ENCODE data around the gene BOK.

BOK gene

DNA sequence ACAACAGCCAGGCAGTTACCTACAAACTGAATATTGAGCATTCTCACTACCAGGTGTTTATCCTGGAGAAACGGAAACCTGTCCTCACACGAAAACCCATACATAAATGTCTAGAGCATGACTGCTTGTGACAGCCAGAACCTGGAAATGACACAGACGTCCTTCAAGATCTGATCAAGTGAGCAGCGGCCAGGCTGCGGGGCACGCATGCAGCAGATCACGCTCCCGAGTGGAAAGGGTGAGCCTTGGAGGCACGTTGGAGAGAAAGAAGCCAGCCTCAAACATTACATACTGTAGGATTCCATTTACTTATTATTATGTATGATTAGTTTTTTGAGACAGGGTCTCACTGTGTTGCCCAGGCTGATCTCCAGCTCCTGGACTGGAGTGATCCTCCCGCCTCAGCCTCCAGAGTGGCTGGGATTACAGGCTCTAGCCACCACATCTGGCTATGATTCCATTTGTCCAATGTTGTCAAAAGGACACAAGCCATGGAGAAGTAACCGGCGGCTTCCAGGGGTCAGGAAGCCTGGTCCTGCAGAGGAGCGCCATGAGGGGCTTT, 27.3 kb upstream of the BOK start:
- TF ChIP-seq, protein P1, sequence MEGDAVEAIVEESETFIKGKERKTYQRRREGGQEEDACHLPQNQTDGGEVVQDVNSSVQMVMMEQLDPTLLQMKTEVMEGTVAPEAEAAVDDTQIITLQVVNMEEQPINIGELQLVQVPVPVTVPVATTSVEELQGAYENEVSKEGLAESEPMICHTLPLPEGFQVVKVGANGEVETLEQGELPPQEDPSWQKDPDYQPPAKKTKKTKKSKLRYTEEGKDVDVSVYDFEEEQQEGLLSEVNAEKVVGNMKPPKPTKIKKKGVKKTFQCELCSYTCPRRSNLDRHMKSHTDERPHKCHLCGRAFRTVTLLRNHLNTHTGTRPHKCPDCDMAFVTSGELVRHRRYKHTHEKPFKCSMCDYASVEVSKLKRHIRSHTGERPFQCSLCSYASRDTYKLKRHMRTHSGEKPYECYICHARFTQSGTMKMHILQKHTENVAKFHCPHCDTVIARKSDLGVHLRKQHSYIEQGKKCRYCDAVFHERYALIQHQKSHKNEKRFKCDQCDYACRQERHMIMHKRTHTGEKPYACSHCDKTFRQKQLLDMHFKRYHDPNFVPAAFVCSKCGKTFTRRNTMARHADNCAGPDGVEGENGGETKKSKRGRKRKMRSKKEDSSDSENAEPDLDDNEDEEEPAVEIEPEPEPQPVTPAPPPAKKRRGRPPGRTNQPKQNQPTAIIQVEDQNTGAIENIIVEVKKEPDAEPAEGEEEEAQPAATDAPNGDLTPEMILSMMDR (IDR thresholded peaks at IDR 0.05; ENCODE audit: low read depth, low read length) = no peak
- no peak for TF ChIP-seq EZH2phosphoT487 (IDR thresholded peaks at IDR 0.05; ENCODE audit: low read depth)

DNA sequence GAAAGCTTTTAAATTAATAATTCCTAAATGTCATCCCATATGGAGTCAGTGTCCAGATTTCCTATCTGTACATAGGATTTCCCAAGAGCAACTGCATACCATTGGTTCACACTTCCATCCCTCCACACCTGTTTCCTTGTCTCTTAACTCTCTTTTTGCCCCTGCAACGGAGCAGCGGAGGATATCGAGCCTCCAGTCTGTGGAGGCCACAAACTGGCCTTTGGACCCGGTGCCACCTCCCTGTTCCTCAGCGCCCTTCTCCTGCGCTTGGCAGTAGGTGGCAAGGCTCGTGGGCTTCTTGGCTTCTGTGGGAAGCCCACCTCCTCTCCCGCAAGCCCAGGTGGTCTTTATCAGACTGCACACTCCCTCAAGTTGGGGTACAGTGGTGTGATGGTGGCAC, 26.4 kb upstream of the BOK start:
- no peak for TF ChIP-seq EZH2phosphoT487 (IDR thresholded peaks at IDR 0.05; ENCODE audit: low read depth)
- TF ChIP-seq, protein P1 (IDR thresholded peaks at IDR 0.05; ENCODE audit: low read depth, low read length) = no peak
- Histone ChIP-seq H3K4me3 (ENCODE audit: low read length) (no peak overlapping the region), H3K4me1 (ENCODE audit: low read length) (peaks cover 15% of the 10 kb centered on the region), H2AFZ (ENCODE audit: low read depth, low read length) (no peak overlapping the region), H3K27me3 (ENCODE audit: low read depth, low read length) (no peaks in the 10 kb centered on the region), H3K9me3 (ENCODE audit: insufficient read depth, low read length) (no peaks in the 10 kb centered on the region), H4K20me1 (ENCODE audit: insufficient read depth, low read length) (no peaks in the 10 kb centered on the region), H3K79me2 (ENCODE audit: low read length) (no peaks in the 10 kb centered on the region), H3K9ac (ENCODE audit: low read length) (no peak overlapping the region), H3K4me2 (ENCODE audit: low read length) (no peak overlapping the region), H3K36me3 (replicated peaks; ENCODE audit: low read depth, low read length) (no peaks in the 10 kb centered on the region), H3K27ac (ENCODE audit: low read length) (no peak overlapping the region)

More for the DNA sequence above, 27.3 kb upstream of the BOK start:
- Histone ChIP-seq H3K27me3 (ENCODE audit: low read depth, low read length) (no peaks in the 10 kb centered on the region), H3K9ac (ENCODE audit: low read length) (no peak overlapping the region), H2AFZ (ENCODE audit: low read depth, low read length) (no peak overlapping the region), H3K4me1 (ENCODE audit: low read length) (peaks cover 15% of the 10 kb centered on the region), H3K79me2 (ENCODE audit: low read length) (no peaks in the 10 kb centered on the region), H3K36me3 (replicated peaks; ENCODE audit: low read depth, low read length) (no peaks in the 10 kb centered on the region), H4K20me1 (ENCODE audit: insufficient read depth, low read length) (no peaks in the 10 kb centered on the region), H3K4me2 (ENCODE audit: low read length) (no peak overlapping the region), H3K9me3 (ENCODE audit: insufficient read depth, low read length) (no peaks in the 10 kb centered on the region), H3K4me3 (ENCODE audit: low read length) (no peak overlapping the region), H3K27ac (ENCODE audit: low read length) (no peak overlapping the region)

DNA sequence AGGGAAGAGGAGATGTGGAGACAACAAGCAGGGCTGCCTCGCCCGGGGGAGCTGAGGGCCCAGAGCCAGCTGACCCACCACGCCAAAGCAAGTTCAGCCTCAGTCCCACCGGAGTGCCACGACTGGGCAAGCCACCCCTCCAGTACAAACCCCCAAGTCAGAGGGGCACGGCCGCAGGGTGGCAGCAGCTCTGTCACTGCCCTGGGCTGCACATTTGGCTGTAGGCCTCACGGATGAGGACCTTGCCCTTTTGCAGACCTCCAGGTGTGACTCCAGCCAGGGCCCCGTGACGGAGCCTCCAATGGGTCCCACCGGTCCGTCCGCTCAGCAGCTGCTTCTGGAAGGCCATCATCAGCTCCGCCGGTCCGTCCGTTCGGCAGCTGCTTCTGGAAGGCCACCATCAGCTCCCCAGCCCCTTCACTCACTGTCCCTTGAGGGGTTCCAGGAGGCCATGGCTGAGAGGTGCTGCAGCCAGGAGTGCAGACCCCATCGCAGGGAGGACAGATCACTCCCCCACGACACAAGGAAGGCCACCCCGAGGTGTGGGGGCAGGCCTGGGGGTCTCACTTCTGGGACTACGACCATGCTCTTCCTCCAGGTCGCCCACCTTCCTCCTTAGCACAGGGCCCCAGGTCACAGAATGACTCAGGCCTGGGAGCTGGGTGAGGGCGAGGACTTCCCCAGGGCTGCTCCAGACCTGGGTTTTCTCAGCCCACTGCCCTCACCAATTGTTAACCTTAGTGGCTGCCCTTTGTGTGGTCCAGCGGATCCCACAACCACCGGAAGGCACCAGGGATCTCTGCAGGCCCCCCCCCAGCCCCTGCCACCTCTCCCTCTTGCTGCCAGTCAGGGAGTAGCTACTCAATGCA, 25.6 kb upstream of the BOK start:
- Histone ChIP-seq H3K4me2 (ENCODE audit: low read length) (peak overlapping the region; percentile 49), H3K36me3 (replicated peaks; ENCODE audit: low read depth, low read length) (no peaks in the 10 kb centered on the region), H3K9ac (ENCODE audit: low read length) (no peak overlapping the region), H3K27me3 (ENCODE audit: low read depth, low read length) (no peaks in the 10 kb centered on the region), H4K20me1 (ENCODE audit: insufficient read depth, low read length) (no peaks in the 10 kb centered on the region), H3K9me3 (ENCODE audit: insufficient read depth, low read length) (no peaks in the 10 kb centered on the region), H3K4me1 (ENCODE audit: low read length) (peaks cover 15% of the 10 kb centered on the region), H2AFZ (ENCODE audit: low read depth, low read length) (no peak overlapping the region), H3K79me2 (ENCODE audit: low read length) (no peaks in the 10 kb centered on the region), H3K4me3 (ENCODE audit: low read length) (peak overlapping the region; percentile 24; the same call in 1 of the 2 replicates), H3K27ac (ENCODE audit: low read length) (no peak overlapping the region)
- no peak for TF ChIP-seq EZH2phosphoT487 (IDR thresholded peaks at IDR 0.05; ENCODE audit: low read depth)
- TF ChIP-seq, protein P1 (IDR thresholded peaks at IDR 0.05; ENCODE audit: low read depth, low read length) = no peak

DNA sequence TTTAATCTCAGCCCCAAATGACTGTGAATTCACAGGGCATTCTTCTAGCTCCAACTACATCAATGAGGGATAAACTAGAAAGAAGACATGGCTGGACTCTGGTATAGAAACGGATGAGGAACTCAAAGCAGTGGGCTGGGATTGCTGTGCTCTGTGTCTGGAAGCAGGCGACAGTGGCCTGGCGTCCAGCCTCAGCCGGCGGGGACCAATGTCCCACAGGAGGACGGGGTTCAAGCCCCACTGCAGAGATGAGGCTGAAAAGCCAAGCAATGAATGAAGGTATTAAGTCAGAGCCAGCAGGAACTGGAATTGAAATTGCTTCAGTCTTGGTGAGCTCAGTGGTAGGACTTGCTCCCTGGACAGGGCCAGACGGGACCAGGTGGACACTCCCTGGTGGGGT, 24.3 kb upstream of the BOK start:
- H3K9me3 ChIP-seq (ENCODE audit: insufficient read depth, low read length) = no peaks in the 10 kb centered on the region
- H3K27me3 ChIP-seq (ENCODE audit: low read depth, low read length) = no peaks in the 10 kb centered on the region
- TF ChIP-seq EZH2phosphoT487 (IDR thresholded peaks at IDR 0.05; ENCODE audit: low read depth) = no peak
- TF ChIP-seq, protein P1 (IDR thresholded peaks at IDR 0.05; ENCODE audit: low read depth, low read length) = no peak
- no peaks in the 10 kb centered on the region for H3K79me2 ChIP-seq (ENCODE audit: low read length)
- H3K4me1 ChIP-seq (ENCODE audit: low read length) = peaks cover 15% of the 10 kb centered on the region
- H2AFZ ChIP-seq (ENCODE audit: low read depth, low read length) = no peak overlapping the region
- no peaks in the 10 kb centered on the region for H4K20me1 ChIP-seq (ENCODE audit: insufficient read depth, low read length)
- no peak overlapping the region for H3K27ac ChIP-seq (ENCODE audit: low read length)
- no peak overlapping the region for H3K9ac ChIP-seq (ENCODE audit: low read length)
- H3K36me3 ChIP-seq (replicated peaks; ENCODE audit: low read depth, low read length) = no peaks in the 10 kb centered on the region
- H3K4me2 ChIP-seq (ENCODE audit: low read length) = 0 out of 2 replicates have a peak overlapping the region, but pooled peaks have one; percentile 49
- no peak overlapping the region for H3K4me3 ChIP-seq (ENCODE audit: low read length)
